Adipocyte (in vitro differentiated cells): ENCODE results near the gene NCBP3.

ENCODE experiments used
- DNase-seq: peaks from one replicate; pipeline ENCODE4 v3.0.0-alpha.2; 2015; ENCODE audit warnings: low read depth
- H3K27me3 ChIP-seq: replicated peaks from 2 replicates; pipeline ENCODE4 v1.7.0; 2013; ENCODE audit warnings: mild to moderate bottlenecking, low read length, moderate library complexity; ENCODE audit not compliant: control insufficient read depth, insufficient read depth
- H3K36me3 ChIP-seq: 2 replicates; pipeline ENCODE4 v1.7.0; 2013; ENCODE audit warnings: low read length, mild to moderate bottlenecking, moderate library complexity; ENCODE audit not compliant: control insufficient read depth, insufficient read depth, severe bottlenecking
- H3K4me1 ChIP-seq: 2 replicates; pipeline ENCODE4 v1.7.0; 2013; ENCODE audit warnings: mild to moderate bottlenecking, low read length, moderate library complexity; ENCODE audit not compliant: control insufficient read depth, insufficient read depth
- H3K4me3 ChIP-seq: 2 replicates; pipeline ENCODE4 v1.7.0; 2013; ENCODE audit warnings: mild to moderate bottlenecking, low read length, moderate library complexity
- H3K9ac ChIP-seq: 2 replicates; pipeline ENCODE4 v1.7.0; 2013; ENCODE audit warnings: mild to moderate bottlenecking, low read length, moderate library complexity
- H3K9me3 ChIP-seq: 2 replicates; pipeline ENCODE4 v1.7.0; 2013; ENCODE audit warnings: mild to moderate bottlenecking, low read length, moderate library complexity; ENCODE audit not compliant: control insufficient read depth

Gene NCBP3

DNA sequence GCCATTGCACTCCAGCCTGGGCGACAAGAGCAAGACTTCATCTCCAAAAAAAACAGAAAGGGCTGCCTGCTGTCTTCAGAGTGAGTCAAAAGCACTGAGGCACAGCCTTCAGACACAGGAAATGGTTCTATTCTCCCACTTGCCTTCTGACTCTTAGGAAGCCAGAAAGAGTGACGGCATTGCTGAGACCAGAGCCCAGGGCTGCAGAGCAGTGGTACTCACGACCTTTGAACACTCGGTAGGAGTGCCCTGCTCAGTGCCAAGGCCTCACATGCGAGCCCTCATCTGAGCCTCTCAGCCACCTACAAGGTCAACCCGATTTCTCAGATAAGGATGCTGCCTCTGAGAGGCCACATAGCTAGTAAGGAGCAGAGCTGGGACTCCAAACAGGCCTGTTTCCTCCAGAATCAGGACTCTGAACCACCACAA lies 41.5 kb downstream of the NCBP3 start:
- peaks cover 20% of the 10 kb centered on the region for H3K36me3 ChIP-seq
- H3K27me3 ChIP-seq = no peaks in the 10 kb centered on the region
- peaks cover 15% of the 10 kb centered on the region for H3K4me1 ChIP-seq
- no peak overlapping the region for H3K4me3 ChIP-seq
- no peak overlapping the region for H3K9ac ChIP-seq
- no peaks in the 10 kb centered on the region for H3K9me3 ChIP-seq
- DNase-seq = no peak

DNA sequence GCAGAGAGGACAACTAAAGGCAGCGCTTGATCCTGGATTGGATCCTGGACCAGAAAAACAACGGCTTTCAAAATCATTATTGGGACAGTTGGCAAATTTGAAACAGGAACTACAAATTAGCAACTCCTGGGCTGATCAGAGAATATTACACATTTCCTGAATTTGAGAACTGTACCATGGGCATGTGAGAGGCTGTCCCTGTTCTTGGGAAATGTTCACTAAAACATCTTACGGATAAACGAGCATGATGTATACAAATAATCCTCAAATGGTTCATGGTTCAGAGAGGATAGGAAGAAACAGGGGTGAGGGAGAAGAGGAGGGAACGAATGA lies 42.8 kb downstream of the NCBP3 start:
- peaks cover 11% of the 10 kb centered on the region for H3K36me3 ChIP-seq
- H3K4me1 ChIP-seq = peaks cover 24% of the 10 kb centered on the region
- peak overlapping the region; percentile 23 for H3K4me3 ChIP-seq
- H3K27me3 ChIP-seq = no peaks in the 10 kb centered on the region
- peak overlapping the region; percentile 26 for H3K9ac ChIP-seq
- no peaks in the 10 kb centered on the region for H3K9me3 ChIP-seq
- DNase-seq = no peak

DNA sequence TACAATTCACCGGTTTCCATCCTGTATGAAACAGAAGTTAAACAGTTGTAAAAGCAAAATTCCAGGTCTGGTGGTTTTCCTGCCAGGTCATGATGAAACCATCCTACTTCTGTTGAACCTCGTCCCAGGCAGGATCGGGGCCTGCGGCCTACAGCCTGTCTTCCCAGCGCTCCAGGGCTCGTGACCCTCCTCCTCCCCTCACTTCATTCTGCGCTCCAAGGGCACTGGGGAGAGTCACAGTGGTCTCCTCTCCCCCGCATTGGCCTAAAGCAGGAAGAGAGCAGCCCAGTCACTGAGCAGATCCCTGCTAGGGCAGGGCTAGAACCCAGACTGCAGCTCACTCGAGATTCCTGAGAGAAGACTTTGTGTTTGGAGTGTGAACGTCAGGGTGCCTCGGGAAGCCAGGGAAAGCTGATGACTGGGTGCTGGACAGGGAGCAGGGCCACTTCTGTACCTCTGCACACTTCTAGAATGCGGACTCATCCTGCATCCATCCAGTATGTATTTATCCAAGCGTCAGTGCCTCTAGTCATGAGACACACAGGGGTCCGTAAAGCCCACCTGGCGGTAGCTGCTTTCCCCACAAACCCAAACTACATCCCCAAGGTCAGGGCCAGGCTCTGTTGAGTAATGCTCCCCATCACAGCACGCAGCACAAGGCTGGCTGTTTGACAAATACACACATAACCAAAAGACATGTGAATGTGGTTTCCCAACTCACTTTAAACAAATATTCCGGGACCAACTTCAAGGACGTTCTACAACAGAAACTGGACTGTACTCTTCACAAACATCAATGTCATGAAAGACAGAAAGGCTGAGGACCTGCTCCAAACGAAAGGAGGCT lies 43.4 kb downstream of the NCBP3 start:
- peak; percentile 84 for DNase-seq
- H3K4me1 ChIP-seq = peaks cover 24% of the 10 kb centered on the region

DNA sequence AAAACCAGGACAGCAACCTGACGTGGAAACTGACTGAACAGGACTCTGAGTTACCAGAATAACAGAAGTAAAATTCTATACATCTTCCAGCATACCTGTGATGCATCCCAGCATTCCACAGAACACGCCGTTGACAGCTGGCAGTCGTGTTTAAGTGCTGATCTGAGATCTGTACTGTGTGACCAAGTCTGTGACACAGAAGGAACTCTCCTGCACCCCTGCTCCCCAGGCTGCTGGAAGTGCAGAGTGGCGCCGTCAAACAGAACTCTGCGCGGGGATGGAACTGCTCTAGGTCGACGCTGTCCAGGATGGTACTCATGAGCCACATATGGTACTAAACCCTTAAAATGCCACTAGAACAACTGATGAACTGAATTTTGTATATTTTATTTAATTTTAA lies 44.3 kb downstream of the NCBP3 start:
- no peak for DNase-seq
- Histone ChIP-seq H3K36me3 (peaks cover 2% of the 10 kb centered on the region), H3K27me3 (no peaks in the 10 kb centered on the region), H3K9ac (no peak overlapping the region), H3K9me3 (no peaks in the 10 kb centered on the region), H3K4me3 (no peak overlapping the region), H3K4me1 (peaks cover 24% of the 10 kb centered on the region)

More for the DNA sequence above, 43.4 kb downstream of the NCBP3 start:
- Histone ChIP-seq H3K9ac (no peak overlapping the region), H3K36me3 (peaks cover 10% of the 10 kb centered on the region), H3K4me3 (peak overlapping the region; percentile 23), H3K27me3 (no peaks in the 10 kb centered on the region), H3K9me3 (no peaks in the 10 kb centered on the region)

DNA sequence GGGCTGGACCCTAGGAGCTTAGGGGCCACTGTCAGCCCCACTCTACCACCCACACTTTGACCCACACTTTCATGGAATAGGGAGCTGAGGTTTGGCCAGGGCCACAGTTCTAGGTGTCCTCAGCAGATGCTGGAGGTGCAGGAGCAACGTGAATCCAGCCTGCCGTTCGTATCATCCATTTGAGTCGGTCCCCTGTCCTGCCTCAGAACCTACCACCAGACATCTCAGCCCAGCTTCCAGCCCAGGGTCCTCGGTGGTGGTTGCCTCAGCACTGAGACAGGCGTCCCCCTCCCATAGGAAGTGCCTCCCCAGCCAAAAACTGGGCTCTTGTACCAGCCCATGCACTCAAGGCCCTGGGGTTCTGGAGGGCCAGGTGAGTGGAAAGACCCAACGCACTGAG lies 44.7 kb downstream of the NCBP3 start:
- H3K27me3 ChIP-seq = no peaks in the 10 kb centered on the region
- DNase-seq = no peak
- no peaks in the 10 kb centered on the region for H3K9me3 ChIP-seq

DNA sequence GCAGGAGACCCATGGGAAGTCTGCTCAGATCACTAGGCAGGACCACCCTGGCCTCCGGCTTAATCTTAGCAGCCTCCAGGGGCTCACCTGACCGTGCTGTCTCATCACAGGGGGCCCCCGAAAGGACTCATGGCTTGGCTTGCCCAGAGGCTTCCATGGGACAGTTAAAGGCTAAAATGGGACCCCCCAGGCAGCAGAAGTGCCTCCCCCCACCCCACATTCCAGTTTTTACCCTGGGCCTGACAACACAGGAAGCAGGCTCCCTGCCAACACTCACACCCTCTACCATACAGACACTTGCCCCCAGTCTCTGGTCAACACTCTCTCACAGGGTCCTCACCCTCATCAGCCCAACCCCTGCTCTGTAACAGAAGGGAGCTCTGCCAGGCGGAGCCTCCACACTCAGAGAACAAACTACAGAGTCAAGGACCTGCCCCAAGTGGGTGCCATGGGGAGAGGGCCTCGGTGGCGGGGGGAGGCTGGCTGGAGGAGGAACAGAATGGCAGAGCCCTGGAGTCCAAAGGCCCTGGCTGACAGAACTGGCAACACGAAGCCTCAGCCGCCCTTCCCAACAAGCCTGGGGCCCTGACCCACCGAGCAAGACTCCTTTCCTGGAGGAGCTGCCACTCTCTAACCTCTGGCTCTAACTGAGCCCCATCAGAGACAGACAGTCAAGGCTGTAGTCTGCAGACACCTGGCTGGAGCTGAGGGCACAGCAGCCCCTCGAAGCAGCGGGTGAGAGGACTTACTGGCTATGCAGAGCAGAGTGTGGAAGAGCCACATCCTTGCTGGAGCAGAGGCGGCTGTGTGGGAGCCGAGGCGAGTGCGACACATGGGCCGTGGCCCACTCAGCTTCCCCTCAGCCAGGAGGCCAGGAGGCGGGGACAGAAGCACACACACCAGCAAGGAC lies 45.4 kb downstream of the NCBP3 start, which contains the start of gene ITGAE:
TSS of gene ITGAE (minus strand) at position 827 of the 910 bp plus-strand sequence. CDS start at position 783, 44 bp downstream.
- no peak for DNase-seq
- no peaks in the 10 kb centered on the region for H3K27me3 ChIP-seq
- H3K4me1 ChIP-seq = peaks cover 24% of the 10 kb centered on the region
- H3K9ac ChIP-seq = no peak within 1 kb of the TSS
- no peaks in the 10 kb centered on the region for H3K36me3 ChIP-seq
- H3K4me3 ChIP-seq = no peak within 1 kb of the TSS
- H3K9me3 ChIP-seq = no peaks in the 10 kb centered on the region

More for the DNA sequence above, 44.7 kb downstream of the NCBP3 start:
- H3K9ac ChIP-seq = no peak overlapping the region
- H3K4me1 ChIP-seq = peaks cover 24% of the 10 kb centered on the region
- H3K4me3 ChIP-seq = no peak overlapping the region
- H3K36me3 ChIP-seq = no peaks in the 10 kb centered on the region

DNA sequence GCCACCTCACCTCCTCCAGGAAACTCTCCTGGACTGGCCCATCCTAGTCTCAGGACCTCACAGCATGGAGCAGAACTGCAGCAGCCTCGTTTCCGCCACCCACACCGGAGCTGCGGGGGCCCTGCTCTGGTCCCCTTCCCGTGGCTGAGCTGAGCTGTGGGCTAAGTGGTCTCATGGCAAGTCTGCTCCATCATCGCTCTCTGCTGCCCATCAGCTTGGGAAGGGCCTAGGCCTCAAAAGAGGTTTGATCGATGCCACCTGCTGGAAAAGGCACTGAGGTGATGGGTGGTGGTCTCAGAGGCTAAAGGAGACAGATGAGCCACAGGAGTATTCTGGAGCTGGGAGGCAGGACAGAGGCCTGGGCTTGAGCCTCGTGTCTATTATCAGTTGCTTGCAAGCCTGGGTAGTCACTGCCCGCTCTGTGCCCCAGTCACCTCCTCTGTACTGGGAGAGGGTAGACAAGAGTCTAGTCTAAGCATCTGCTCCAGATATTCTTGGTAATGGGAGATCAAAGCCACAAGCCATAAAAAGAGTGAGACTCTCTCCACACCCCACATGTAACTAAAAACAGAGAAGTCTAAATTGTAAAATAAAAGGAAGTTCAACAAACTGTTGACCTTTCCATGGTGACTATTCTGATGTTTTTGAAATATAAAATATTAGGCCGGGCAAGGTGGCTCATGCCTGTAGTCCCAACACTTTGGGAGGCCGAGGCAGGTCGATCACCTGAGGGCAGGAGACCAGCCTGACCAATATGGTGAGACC lies 46.7 kb downstream of the NCBP3 start:
- Histone ChIP-seq H3K9me3 (no peaks in the 10 kb centered on the region), H3K9ac (no peak overlapping the region), H3K4me3 (no peak overlapping the region), H3K4me1 (peaks cover 24% of the 10 kb centered on the region), H3K36me3 (no peaks in the 10 kb centered on the region), H3K27me3 (no peaks in the 10 kb centered on the region)
- DNase-seq = no peak

DNA sequence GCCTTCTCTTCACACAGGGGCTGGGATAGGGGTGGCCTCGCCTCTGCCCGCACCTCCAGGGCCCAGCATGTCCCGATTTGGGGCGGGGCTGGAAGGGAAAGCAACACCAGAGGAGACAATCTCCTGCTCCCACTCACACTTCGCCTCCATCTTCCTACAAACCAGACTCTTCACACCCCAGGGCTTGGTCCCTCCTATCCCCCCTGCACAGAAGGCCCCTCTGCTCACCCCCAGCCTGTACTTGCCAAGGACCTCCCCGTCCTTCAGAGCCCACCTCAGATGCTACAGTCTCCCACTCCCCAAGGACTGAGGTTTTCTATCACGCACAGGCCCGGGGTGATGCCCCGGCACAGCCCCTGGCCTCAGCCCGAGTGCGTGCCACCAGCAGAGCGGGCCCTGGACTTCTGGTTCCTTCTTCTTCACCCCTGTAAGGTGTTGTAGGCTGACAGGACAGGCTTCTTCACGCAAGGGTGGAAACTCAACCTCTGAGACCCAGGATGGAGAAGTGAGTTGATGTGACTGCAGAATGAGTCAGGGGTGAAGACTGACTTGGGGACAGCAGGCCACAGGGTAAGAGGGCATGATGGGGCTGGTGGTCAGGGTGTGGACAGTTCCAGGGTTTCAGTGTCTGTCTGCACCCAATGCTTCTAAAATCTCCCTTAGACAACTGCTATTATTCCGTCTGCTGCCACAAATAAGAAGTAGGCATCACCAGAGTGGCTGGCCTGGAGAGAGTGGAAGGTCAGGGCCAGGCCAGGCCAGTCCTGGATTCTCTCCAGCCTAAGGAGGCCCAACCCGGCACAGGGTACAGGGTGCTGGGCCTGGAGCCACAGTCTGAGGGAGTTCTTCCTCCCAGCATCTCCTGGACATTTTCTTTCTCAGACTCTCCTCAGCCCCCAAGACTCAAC lies 47.5 kb downstream of the NCBP3 start:
- DNase-seq = no peak
- Histone ChIP-seq H3K36me3 (no peaks in the 10 kb centered on the region), H3K9me3 (no peaks in the 10 kb centered on the region), H3K9ac (no peak overlapping the region), H3K4me1 (peaks cover 24% of the 10 kb centered on the region), H3K4me3 (no peak overlapping the region), H3K27me3 (no peaks in the 10 kb centered on the region)

DNA sequence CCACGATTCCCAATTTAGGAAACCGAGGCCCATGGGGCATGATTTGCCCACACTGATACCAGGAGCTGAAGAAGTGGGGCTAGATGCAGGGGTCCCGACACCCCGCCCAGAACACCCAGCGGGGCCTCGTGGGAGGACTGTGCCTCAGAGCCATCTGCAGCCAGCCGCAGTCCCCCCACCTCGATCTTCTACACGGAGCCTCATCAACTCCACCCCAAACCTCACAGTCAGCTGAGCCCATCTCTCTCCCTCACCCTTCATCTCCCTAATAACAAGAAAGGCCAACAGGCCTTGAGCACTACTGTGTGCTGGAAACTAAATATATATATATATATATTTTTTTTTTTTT lies 49.2 kb downstream of the NCBP3 start:
- no peaks in the 10 kb centered on the region for H3K9me3 ChIP-seq
- H3K9ac ChIP-seq = no peak overlapping the region
- DNase-seq = no peak
- H3K36me3 ChIP-seq = no peaks in the 10 kb centered on the region
- no peaks in the 10 kb centered on the region for H3K27me3 ChIP-seq
- H3K4me1 ChIP-seq = peaks cover 10% of the 10 kb centered on the region
- H3K4me3 ChIP-seq = no peak overlapping the region

DNA sequence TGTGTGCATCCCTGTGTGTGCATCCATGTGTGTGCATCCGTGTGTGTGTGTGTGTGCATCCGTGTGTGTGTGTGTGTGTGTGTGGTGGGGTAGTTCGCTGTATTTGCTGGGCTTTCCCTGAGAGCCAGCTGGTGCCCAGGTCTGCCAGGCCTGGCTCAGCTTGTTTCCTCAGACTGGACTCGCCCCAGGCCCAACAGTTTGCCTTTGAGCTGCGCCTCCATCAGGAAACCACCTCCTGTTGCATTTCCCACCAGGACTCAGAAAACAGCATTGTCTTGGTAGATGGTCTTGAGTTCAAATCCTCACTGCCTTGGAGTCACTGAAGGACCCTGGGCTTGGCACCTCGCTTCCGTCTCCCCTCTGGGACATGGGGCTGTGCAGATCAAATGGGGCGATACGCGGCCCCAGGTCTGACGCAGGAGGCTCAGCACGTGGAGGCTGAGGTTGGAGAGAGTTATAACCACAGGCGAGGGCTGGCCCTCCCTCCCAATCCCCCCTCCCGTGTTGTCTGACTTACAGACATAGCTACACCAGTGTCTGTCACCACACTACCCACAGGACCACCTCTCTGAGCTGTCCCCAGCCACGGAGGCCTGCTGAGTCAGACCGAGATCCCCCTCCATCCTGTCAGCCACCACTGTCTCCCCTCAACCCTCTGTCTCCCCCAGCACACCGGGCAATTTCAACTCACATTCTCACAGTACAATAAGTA lies 49.8 kb downstream of the NCBP3 start:
- Histone ChIP-seq H3K4me1 (peaks cover 14% of the 10 kb centered on the region), H3K4me3 (no peak overlapping the region), H3K9me3 (no peaks in the 10 kb centered on the region), H3K36me3 (no peaks in the 10 kb centered on the region), H3K27me3 (no peaks in the 10 kb centered on the region), H3K9ac (no peak overlapping the region)
- no peak for DNase-seq
